HG02870 (cell line): Measurements from ENCODE around the gene TSHZ1.
A peak's percentile ranks its signal among the peaks of the same experiment; 100 is the strongest.

Experiments
- ATAC-seq: cut with Tn5 transposase; IDR thresholded peaks from one replicate; pipeline ENCODE4 v1.9.1; 2021; ENCODE audit warnings: mild to moderate bottlenecking, moderate library complexity; ENCODE audit not compliant: unreplicated experiment

Gene TSHZ1

GRCh38 chr18:75304678-75305557 is 94.3 kb downstream of the TSHZ1 start:
- no peak for ATAC-seq

- no peak for ATAC-seq
Measured at GRCh38 chr18:75305984-75306383, 95.4 kb downstream of the TSHZ1 start.

DNA sequence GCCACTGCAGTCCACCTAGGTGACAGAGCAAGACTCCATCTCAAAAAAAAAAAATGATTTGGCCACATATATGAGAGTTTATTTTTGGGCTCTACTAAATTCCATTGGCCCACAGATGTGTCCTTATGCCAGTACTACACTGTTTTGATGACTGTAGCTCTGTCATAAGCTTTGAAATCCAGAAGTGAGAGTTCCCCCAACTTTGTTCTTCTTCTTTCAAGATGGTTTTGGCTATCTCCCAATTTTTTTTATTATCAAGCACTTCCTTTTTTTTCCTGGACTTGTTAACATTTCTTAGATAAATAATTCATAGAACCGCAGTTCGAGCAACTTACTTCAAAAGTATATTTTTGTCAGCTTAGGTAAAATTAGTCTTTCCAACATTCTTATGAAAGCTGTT is 96.9 kb downstream of the TSHZ1 start:
- ATAC-seq: no peak

- ATAC-seq: no peak
Measured at GRCh38 chr18:75309564-75309963, 99.0 kb downstream of the TSHZ1 start.

DNA sequence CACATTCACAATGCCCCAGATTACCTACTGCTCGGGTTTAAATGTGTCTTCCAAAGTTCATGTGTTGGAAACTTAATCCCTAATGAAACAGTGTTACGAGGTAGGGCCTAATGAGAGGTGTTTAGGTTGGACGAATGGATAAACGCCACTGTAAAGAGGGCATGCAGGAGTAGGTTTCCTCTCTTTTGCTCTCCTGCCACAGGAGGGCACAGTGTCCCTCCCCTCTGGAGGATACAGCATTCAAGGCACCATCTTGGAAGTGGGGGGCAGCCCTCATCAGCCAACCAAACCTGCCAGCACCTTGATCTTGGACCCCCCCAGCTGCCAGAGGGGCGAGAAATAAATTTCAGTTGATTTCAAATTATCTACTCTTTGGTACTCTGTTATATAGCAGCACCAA is 103.5 kb downstream of the TSHZ1 start:
- ATAC-seq: no peak

- no peak for ATAC-seq
Measured at GRCh38 chr18:75314606-75315005, 104.0 kb downstream of the TSHZ1 start.

DNA sequence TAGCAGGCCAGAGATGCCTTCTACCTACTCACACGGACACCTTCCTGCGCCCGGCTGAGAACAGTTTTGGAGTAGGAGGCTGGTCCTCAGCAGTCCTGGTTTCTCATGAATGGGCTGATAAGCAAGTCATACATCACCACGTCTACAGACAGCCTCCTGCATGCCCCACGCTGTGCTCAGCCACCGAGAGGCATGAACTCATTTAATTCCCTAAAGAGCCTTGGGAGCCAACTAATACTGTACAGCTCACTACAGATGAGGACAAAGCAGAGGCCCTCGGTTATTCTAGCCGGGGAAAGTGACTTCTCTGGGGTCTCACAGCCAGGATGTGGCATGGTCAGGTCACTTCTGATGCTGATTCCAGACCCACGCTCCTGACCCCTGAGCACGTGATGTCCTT is 105.6 kb downstream of the TSHZ1 start:
- ATAC-seq: no peak

DNA sequence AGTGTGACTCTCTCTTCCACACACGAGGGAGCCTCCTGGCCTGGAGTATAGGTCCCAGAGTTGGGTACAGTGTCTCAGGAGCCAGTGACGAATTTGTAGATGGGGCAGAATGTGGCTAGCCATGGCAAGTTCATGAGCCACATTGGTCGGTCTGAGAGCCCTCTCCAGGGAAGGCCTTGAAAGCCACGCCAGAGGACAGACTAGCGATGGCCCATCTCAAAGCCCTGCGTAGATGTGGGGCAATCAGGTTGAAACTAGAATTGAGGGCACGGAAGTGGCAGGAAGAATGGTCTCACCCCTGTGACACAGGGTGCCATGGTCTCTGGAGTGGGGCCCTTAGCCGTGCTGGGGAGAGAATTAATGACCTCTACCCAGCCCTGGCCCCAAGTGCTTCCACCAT is 106.2 kb downstream of the TSHZ1 start:
- ATAC-seq: no peak

DNA sequence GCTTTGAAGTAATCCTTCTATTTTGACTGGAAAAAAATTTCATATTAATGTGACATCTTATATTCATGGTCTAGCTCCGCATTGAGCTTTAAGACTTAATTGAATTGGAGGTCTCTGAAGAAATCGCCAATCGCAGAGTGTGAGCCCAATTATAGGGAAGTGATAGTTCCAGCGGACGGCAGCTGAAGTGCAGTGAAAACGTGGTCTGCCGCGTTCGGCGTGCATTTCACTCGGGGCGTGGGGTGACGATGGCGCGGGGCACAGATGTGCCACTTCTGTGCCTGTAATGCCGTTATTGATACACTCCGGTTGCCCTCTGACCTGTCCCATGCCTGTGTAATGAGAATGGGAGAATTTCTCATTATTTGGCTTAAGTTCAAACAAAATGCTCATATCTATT is 106.7 kb downstream of the TSHZ1 start:
- ATAC-seq: peak; percentile 25

GRCh38 chr18:75317703-75318102 is 107.1 kb downstream of the TSHZ1 start:
- peak; percentile 65 for ATAC-seq

- ATAC-seq: no peak
Measured at GRCh38 chr18:75319905-75320304, 109.3 kb downstream of the TSHZ1 start.

- ATAC-seq: no peak
Measured at GRCh38 chr18:75320506-75320905, 109.9 kb downstream of the TSHZ1 start.

DNA sequence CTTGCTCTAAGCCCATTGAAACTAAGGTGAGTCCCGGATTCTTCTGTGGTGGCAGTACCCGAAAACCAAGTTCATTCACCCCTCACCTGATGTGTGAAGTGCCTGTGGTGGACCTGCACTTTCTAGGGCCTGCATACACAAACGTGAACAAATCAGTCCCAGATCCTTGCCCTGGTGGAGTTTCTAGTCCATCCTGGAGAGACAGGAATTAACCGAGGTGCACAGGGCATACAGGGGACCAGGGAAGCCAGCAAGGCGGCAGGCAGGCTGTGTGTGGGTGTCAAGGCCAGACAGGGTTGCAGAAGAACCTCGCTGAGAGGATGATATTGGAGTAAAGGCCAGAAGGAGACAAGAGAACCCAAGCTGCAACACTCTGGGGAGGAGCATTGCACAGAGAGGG is 110.8 kb downstream of the TSHZ1 start:
- no peak for ATAC-seq

DNA sequence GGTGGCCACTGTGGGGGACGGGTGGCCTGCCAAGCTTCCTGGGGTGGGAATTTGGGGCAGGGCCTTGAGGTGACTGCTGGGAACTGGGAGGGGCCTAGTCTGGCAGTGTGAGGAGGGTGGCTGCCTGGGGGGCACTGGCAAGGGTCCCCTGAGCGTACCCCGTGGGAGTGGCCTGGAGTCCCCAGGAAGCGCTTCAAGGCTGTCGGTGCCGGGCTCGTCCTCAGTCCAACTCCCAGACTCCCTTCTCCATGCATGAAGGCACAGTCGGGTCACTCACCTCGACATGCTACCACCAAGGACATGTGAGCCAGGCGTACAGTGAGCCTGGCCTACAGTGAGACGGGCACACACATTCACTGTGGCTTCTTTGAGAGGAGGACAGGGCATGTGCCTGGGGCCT is 111.6 kb downstream of the TSHZ1 start:
- no peak for ATAC-seq

DNA sequence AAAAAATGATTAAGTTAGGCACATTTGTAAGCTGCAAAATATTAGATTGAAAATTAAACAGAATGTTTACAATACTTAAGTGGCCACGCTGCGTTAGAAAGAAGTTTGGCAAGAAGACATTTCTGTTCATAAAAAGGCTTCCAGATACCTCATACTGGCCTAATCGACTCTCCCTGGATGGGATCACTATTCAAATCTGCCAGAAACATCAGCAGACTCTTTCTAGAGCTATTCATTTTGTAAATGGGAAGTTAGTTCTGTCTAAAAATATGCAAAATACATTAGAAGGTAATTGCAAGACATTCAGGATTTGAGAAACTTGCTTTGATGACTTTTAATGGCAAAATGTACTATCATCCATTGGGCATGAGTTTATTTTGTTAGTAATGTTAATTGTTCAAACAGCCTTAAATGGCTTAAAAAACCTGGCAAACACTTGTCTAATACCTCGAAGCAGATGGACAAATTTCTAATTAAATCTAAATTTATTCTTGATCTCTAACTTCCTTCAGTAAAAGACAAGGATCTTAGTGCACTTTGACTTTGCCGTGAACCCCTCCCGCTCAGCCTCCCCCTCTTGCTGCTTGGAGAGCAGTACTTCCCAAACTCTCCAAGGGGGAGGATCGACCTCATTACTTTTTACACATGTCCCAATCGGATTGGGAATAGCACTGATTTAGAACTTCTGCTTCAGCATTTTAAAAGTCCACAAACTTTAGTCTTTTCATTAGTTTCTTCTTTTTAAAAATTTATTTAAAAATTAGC is 113.4 kb downstream of the TSHZ1 start:
- no peak for ATAC-seq

DNA sequence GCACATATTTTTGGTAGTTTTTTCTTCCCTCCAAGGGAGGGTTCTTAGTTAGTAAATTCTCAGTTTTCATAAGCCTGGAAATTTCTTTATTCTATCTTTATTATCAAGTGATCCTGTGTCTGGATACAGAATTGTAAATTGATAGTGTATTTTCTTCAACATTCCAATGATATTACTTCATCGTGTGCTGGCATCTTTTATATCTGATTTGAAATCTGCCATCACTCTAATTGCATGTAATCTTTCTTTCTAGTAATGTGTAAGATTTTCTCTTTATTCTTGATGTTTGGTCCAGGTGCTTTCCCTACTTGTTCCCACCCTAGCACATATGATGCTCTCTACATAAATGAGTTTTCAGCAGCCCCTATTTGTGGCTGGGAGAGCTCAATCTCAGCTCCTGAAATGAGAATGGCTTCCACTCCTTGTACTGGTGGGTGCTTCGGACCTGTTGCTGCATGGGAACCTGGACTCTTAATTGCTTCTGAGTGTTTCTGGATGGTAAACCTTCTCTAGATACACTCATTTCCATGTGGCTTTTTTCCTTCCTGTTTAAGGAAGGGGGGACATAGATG is 114.2 kb downstream of the TSHZ1 start:
- peak; percentile 62 for ATAC-seq

- peak; percentile 45 for ATAC-seq
Measured at GRCh38 chr18:75329753-75330152, 119.2 kb downstream of the TSHZ1 start.

- no peak for ATAC-seq
Measured at GRCh38 chr18:75330308-75330707, 119.7 kb downstream of the TSHZ1 start.

DNA sequence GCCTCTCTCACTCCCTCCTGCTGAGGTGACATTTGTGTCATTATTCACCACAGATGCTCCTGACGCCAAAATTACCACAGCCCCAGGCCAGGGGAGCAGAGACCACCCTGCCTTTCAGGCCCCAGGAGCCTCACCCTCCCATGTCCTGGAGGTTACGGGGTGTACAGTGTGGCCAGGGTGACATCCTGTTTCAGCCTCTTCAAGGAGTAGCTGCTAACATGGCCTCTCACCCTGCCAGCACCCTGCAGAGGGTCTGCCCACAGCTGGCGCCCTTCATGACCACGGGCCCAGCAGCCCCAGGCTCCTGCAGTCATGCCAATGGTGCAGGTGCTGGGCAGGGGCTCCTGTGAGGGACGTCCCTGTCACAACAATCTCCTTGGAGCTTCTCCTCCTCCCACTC is 124.3 kb downstream of the TSHZ1 start:
- ATAC-seq: no peak

DNA sequence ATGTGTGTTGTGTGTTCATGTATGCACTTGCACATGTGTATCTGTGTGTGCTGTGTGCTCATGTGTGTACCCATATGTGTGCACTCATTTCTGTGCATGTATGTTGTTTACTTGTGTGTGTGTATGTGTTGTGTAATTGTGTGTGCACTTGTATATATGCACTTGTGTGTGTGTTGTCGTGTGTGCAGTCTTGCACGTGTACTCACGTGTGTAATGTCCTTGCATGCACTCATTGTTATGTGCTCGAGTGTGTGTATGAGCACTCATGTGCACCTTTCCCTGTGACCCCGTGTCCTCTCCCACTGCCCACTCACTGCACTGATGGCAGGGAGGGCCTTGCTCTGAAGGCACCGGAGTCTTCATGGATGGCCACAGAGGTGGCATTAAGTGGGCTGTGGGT is 124.9 kb downstream of the TSHZ1 start:
- no peak for ATAC-seq

DNA sequence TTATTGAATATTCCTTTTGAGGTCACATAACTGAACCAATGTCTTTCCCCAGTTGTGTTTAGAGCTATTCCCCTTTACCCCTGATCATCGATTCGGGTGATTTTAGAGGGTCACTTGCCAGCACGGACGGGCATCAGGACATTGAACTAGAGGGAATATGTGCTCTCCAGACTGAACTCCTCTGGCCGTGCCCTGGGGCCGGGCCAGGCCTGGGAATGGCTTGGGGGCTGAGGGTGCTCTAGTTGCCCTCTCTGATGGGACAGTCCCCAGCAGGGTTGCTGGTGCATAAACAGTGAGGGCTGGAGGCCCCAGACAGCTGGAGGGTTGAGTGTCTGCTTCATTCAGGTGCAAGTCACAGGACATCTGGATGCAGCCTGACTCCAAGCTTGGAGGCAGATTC is 126.2 kb downstream of the TSHZ1 start:
- ATAC-seq: no peak

DNA sequence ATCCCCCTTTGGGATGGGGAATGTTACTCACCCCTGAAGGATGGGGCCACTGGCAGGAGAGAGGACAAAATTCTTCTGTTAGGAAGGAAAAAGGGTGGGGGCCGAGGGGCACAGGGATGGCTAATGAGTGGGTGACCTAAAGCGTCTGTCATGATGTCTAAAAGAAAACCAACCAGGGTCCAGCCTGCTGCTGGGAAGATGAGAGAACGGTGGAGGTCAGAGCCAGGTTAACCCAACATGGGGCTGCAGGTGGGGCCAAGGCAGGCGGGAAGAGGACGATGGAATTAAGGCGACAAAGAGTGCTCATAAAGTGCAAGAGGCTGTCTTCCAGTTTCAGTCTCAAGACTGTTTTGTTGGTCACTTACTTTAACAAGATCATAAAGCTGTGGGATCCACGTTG is 126.8 kb downstream of the TSHZ1 start:
- no peak for ATAC-seq
